Measurements from ENCODE around the gene FAM90A1.
"Not testable (repeated sequence)": the region's sequence is repeated elsewhere in the genome, so short reads cannot be mapped to it uniquely, and the experiment has no call there.

- TF ChIP-seq, protein P1, sequence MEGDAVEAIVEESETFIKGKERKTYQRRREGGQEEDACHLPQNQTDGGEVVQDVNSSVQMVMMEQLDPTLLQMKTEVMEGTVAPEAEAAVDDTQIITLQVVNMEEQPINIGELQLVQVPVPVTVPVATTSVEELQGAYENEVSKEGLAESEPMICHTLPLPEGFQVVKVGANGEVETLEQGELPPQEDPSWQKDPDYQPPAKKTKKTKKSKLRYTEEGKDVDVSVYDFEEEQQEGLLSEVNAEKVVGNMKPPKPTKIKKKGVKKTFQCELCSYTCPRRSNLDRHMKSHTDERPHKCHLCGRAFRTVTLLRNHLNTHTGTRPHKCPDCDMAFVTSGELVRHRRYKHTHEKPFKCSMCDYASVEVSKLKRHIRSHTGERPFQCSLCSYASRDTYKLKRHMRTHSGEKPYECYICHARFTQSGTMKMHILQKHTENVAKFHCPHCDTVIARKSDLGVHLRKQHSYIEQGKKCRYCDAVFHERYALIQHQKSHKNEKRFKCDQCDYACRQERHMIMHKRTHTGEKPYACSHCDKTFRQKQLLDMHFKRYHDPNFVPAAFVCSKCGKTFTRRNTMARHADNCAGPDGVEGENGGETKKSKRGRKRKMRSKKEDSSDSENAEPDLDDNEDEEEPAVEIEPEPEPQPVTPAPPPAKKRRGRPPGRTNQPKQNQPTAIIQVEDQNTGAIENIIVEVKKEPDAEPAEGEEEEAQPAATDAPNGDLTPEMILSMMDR (IDR thresholded peaks at IDR 0.05), result not testable (repeated sequence)
- not testable (repeated sequence) for TF ChIP-seq POLR2AphosphoS5 (IDR thresholded peaks at IDR 0.05)
Measured at GRCh38 chr12:8243682-8244161, 16.3 kb upstream of the FAM90A1 start.
